MM.1S (cell line): Measurements from ENCODE around the gene HOXA11.

Experiments
- DNase-seq: peaks from one replicate; pipeline ENCODE4 v3.0.0-alpha.2; 2015
- H2AFZ ChIP-seq: fragments of 300-600 bp; sonication (generic); 2 replicates; pipeline ENCODE4 v1.6.0; 2016; ENCODE audit warnings: antibody characterized with exemption, low read length
- H3F3A ChIP-seq: fragments of 300-600 bp; sonication (generic); 2 replicates; pipeline ENCODE4 v1.6.1; 2016; ENCODE audit warnings: mild to moderate bottlenecking, antibody characterized with exemption, low read length, moderate library complexity, mixed read lengths; ENCODE audit not compliant: insufficient read depth
- H3K27ac ChIP-seq: fragments of 300-600 bp; sonication (generic); 2 replicates; pipeline ENCODE4 v1.5.1; 2016; ENCODE audit warnings: mild to moderate bottlenecking, low read length
- H3K27me3 ChIP-seq: fragments of 300-600 bp; sonication (generic); replicated peaks from 2 replicates; pipeline ENCODE4 v1.6.0; 2016; ENCODE audit warnings: low read length; ENCODE audit not compliant: insufficient read depth
- H3K36me3 ChIP-seq: fragments of 300-600 bp; sonication (generic); replicated peaks from 2 replicates; pipeline ENCODE4 v1.6.1; 2016; ENCODE audit warnings: mild to moderate bottlenecking, low read length, mixed read lengths; ENCODE audit not compliant: insufficient read depth
- H3K4me1 ChIP-seq: fragments of 300-600 bp; sonication (generic); 2 replicates; pipeline ENCODE4 v1.6.1; 2016; ENCODE audit warnings: low read length, mixed read lengths
- H3K4me2 ChIP-seq: fragments of 300-600 bp; sonication (generic); 2 replicates; pipeline ENCODE4 v1.6.0; 2016; ENCODE audit warnings: low read depth, low read length
- H3K4me3 ChIP-seq: fragments of 300-600 bp; sonication (generic); 2 replicates; pipeline ENCODE4 v1.5.1; 2016; ENCODE audit warnings: low read length, mixed read lengths
- H3K79me2 ChIP-seq: fragments of 300-600 bp; sonication (generic); 2 replicates; pipeline ENCODE4 v1.6.1; 2016; ENCODE audit warnings: mixed run types, low read length, mixed read lengths
- H3K9ac ChIP-seq: fragments of 300-600 bp; sonication (generic); 2 replicates; pipeline ENCODE4 v1.6.1; 2016; ENCODE audit warnings: low read length, mixed read lengths
- H3K9me2 ChIP-seq: fragments of 300-600 bp; sonication (generic); replicated peaks from 2 replicates; pipeline ENCODE4 v1.6.1; 2016; ENCODE audit warnings: mild to moderate bottlenecking, low read length, mixed read lengths; ENCODE audit not compliant: insufficient read depth
- H3K9me3 ChIP-seq: fragments of 300-600 bp; sonication (generic); replicated peaks from 2 replicates; pipeline ENCODE4 v1.6.1; 2016; ENCODE audit warnings: mild to moderate bottlenecking, low read length, mixed read lengths; ENCODE audit not compliant: insufficient read depth
- H4K20me1 ChIP-seq: fragments of 300-600 bp; sonication (generic); 2 replicates; pipeline ENCODE4 v1.6.1; 2016; ENCODE audit warnings: mild to moderate bottlenecking, low read length, moderate library complexity, mixed read lengths; ENCODE audit not compliant: insufficient read depth
- CTCF ChIP-seq: fragments of 300-600 bp; sonication (generic); IDR thresholded peaks from 2 replicates; pipeline ENCODE4 v1.5.1; 2016; ENCODE audit warnings: antibody characterized with exemption, low read length, mixed read lengths
- EZH2 ChIP-seq: fragments of 300-600 bp; sonication (generic); optimal IDR thresholded peaks from 2 replicates; pipeline ENCODE3; 2017; ENCODE audit warnings: low read depth, mild to moderate bottlenecking, antibody characterized with exemption, low read length, mixed read lengths
- EZH2phosphoT487 ChIP-seq: fragments of 300-600 bp; sonication (generic); IDR thresholded peaks from 2 replicates; pipeline ENCODE4 v1.6.1; 2018; ENCODE audit warnings: antibody characterized with exemption, low read length

Gene HOXA11

GRCh38 chr7:27163288-27164044 is 21.6 kb downstream of the HOXA11 start:
- H3K9ac ChIP-seq = no peak overlapping the region
- H4K20me1 ChIP-seq = no peaks in the 10 kb centered on the region
- no peaks in the 10 kb centered on the region for H3K9me3 ChIP-seq
- H3K4me2 ChIP-seq = no peak overlapping the region
- peaks cover 91% of the 10 kb centered on the region for H3K27me3 ChIP-seq
- H3F3A ChIP-seq = no peaks in the 10 kb centered on the region
- no peaks in the 10 kb centered on the region for H3K79me2 ChIP-seq
- no peak overlapping the region for H3K4me3 ChIP-seq
- H3K4me1 ChIP-seq = 0 out of 2 replicates have a peak, but pooled peaks cover 4% of the 10 kb centered on the region
- no peak overlapping the region for H3K27ac ChIP-seq
- DNase-seq = no peak
- H3K9me2 ChIP-seq = no peaks in the 10 kb centered on the region
- H2AFZ ChIP-seq = no peak overlapping the region
- H3K36me3 ChIP-seq = no peaks in the 10 kb centered on the region
- TF ChIP-seq EZH2 (no peak), CTCF (no peak), EZH2phosphoT487 (no peak)

DNA sequence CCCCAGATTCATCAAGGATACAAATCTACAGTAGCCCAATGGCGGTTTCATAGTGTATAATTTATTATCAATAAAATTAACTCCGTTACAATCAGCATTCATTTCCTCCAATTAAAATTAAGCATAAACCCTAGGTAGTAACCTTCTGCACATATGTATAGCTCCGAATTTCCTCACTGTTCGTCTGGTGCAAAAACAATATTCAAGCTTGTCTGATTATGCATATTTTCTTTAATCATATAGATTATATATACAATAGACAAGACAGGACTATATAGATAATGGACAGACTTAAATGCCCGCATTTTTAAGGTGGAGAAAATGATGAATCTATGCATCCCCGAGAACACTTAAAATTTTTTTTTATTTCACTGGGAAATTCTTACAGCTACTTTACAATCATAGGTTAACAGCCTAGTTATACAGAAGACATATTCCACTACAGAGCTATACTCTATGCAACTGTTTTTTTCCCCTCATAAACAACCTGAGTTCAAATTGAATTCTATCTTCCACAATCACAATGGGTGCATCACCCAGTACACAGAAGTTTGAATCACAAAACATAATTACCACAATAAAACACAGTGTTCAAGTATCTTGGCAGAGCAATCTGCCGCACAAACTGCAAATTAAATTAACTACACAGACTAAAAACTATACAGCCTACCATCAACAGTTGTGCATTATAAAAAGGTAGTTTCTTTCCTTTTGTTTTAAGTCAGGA is 22.3 kb downstream of the HOXA11 start:
- H3K9ac ChIP-seq = no peak overlapping the region
- H3K9me2 ChIP-seq = no peaks in the 10 kb centered on the region
- no peaks in the 10 kb centered on the region for H3F3A ChIP-seq
- no peaks in the 10 kb centered on the region for H3K79me2 ChIP-seq
- no peaks in the 10 kb centered on the region for H3K9me3 ChIP-seq
- no peak for DNase-seq
- H3K4me1 ChIP-seq = 0 out of 2 replicates have a peak, but pooled peaks cover 4% of the 10 kb centered on the region
- H3K36me3 ChIP-seq = no peaks in the 10 kb centered on the region
- no peak overlapping the region for H3K27ac ChIP-seq
- no peak overlapping the region for H3K4me2 ChIP-seq
- peaks cover 91% of the 10 kb centered on the region for H3K27me3 ChIP-seq
- no peak overlapping the region for H3K4me3 ChIP-seq
- no peaks in the 10 kb centered on the region for H4K20me1 ChIP-seq
- TF ChIP-seq CTCF (no peak), EZH2phosphoT487 (no peak), EZH2 (no peak)
- no peak overlapping the region for H2AFZ ChIP-seq

DNA sequence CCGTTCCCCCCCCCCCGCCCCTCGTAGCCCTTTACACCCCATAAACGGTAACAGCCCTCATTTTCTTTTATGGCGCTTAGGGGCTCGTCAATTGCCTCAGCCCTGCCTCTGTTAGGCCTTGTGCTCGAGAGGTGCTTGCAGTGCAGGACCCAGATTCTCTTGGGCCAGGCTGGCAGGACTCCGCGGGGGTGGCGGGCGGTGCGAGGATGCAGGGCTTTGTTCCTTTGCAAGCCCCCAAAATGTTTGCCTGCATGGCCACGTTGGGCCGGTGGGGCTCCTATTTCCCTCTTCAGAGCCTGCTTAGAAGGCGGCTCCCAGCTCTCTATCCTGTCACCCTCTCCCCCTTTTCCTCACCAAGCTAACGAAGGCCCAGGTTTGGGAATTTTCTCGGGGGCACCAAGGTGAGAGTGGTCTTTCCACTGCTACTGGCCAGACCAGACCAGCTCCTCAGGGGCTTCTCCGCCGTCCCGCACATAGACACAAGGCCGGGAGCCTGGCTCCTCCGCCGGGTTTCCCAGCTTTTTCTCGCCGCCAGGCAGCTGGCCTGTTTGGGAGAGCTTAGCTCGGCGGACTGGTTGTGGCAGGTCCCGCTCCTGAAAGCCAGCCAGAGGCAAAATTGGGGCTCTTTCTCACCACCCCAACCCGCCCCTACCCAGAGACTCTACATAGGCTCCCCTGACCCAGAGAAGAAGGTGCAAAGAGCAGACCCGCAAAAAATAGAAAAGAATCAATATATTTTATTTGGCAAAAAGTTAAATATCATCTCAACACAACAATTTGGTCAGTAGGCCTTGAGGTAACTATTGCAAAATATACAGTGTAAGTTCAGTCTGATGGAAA is 23.1 kb downstream of the HOXA11 start:
- Histone ChIP-seq H3K9me3 (no peaks in the 10 kb centered on the region), H3K27me3 (peaks cover 91% of the 10 kb centered on the region), H3K9ac (no peak overlapping the region), H3K4me1 (0 out of 2 replicates have a peak, but pooled peaks cover 4% of the 10 kb centered on the region), H3K36me3 (no peaks in the 10 kb centered on the region), H3F3A (no peaks in the 10 kb centered on the region), H3K4me3 (no peak overlapping the region), H3K79me2 (no peaks in the 10 kb centered on the region), H3K9me2 (no peaks in the 10 kb centered on the region), H4K20me1 (no peaks in the 10 kb centered on the region), H2AFZ (no peak overlapping the region), H3K4me2 (no peak overlapping the region), H3K27ac (no peak overlapping the region)
- DNase-seq = no peak
- no peak for TF ChIP-seq CTCF
